H9 (cell line): ENCODE results near the gene EPHB2. TPM values are rescaled to one million over a fixed set of nuclear protein-coding genes. Genes with fewer than 3 reads are reported as not detected.

Experiments
- DNase-seq: peaks from one replicate; pipeline ENCODE4 v3.0.0-alpha.2; 2017
- H2AFZ ChIP-seq: one replicate; pipeline ENCODE4 v1.6.1; 2013; ENCODE audit warnings: mild to moderate bottlenecking, low read length, control low read depth, moderate library complexity
- H2AK5ac ChIP-seq: 2 replicates; pipeline ENCODE4 v1.6.1; 2013; ENCODE audit warnings: low read length, control low read depth, mixed read lengths; ENCODE audit not compliant: insufficient read length
- H2BK120ac ChIP-seq: one replicate; pipeline ENCODE4 v1.6.1; 2013; ENCODE audit warnings: low read depth, mild to moderate bottlenecking, low read length, control low read depth, inconsistent platforms; ENCODE audit not compliant: poor library complexity, severe bottlenecking
- H2BK12ac ChIP-seq: 2 replicates; pipeline ENCODE4 v1.6.1; 2013; ENCODE audit warnings: low read length, control low read depth, mixed read lengths, low read depth; ENCODE audit not compliant: insufficient read length
- H2BK15ac ChIP-seq: 2 replicates; pipeline ENCODE4 v1.6.1; 2013; ENCODE audit warnings: low read depth, low read length, control low read depth
- H2BK20ac ChIP-seq: one replicate; pipeline ENCODE4 v1.6.1; 2013; ENCODE audit warnings: low read depth, mild to moderate bottlenecking, low read length, control low read depth, inconsistent platforms; ENCODE audit not compliant: poor library complexity, severe bottlenecking
- H2BK5ac ChIP-seq: 2 replicates; pipeline ENCODE4 v1.6.1; 2013; ENCODE audit warnings: low read length, control low read depth, mixed read lengths; ENCODE audit not compliant: insufficient read length
- H3K14ac ChIP-seq: 2 replicates; pipeline ENCODE4 v1.6.1; 2013; ENCODE audit warnings: low read length, control low read depth; ENCODE audit not compliant: insufficient read depth
- H3K18ac ChIP-seq: 2 replicates; pipeline ENCODE4 v1.6.1; 2013; ENCODE audit warnings: low read depth, mild to moderate bottlenecking, mixed read lengths, low read length, control low read depth; ENCODE audit not compliant: insufficient read length
- H3K23ac ChIP-seq: 2 replicates; pipeline ENCODE4 v1.6.1; 2013; ENCODE audit warnings: low read length, control low read depth, mixed read lengths, low read depth; ENCODE audit not compliant: insufficient read length
- H3K23me2 ChIP-seq: 2 replicates; pipeline ENCODE4 v1.6.1; 2013; ENCODE audit warnings: low read depth, mild to moderate bottlenecking, mixed read lengths, low read length, control low read depth; ENCODE audit not compliant: insufficient read length, poor library complexity, severe bottlenecking
- H3K27ac ChIP-seq: 2 replicates; pipeline ENCODE4 v1.5.1; 2013; ENCODE audit warnings: low read length, control low read depth, mixed read lengths, low read depth; ENCODE audit not compliant: insufficient read length
- H3K27me3 ChIP-seq: 2 replicates; pipeline ENCODE4 v1.6.1; 2013; ENCODE audit warnings: low read length, control low read depth, inconsistent platforms; ENCODE audit not compliant: insufficient read depth
- H3K4ac ChIP-seq: 2 replicates; pipeline ENCODE4 v1.6.1; 2013; ENCODE audit warnings: low read depth, mild to moderate bottlenecking, control low read depth, inconsistent platforms, low read length, moderate library complexity
- H3K4me1 ChIP-seq: 2 replicates; pipeline ENCODE4 v1.6.1; 2013; ENCODE audit warnings: low read length, control low read depth, inconsistent platforms; ENCODE audit not compliant: insufficient read depth
- H3K4me2 ChIP-seq: 2 replicates; pipeline ENCODE4 v1.6.1; 2013; ENCODE audit warnings: low read length, control low read depth, mixed read lengths; ENCODE audit not compliant: insufficient read length, insufficient read depth
- H3K56ac ChIP-seq: 2 replicates; pipeline ENCODE4 v1.6.1; 2013; ENCODE audit warnings: low read depth, mild to moderate bottlenecking, mixed read lengths, low read length, control low read depth; ENCODE audit not compliant: insufficient read length
- H3K79me1 ChIP-seq: 2 replicates; pipeline ENCODE4 v1.6.1; 2013; ENCODE audit warnings: low read depth, mild to moderate bottlenecking, moderate library complexity, low read length, control low read depth, inconsistent platforms; ENCODE audit not compliant: insufficient read depth, poor library complexity, severe bottlenecking
- H3K79me2 ChIP-seq: 2 replicates; pipeline ENCODE4 v1.6.1; 2013; ENCODE audit warnings: low read length, control low read depth, inconsistent platforms; ENCODE audit not compliant: insufficient read depth
- H3K9ac ChIP-seq: 2 replicates; pipeline ENCODE4 v1.6.1; 2013; ENCODE audit warnings: low read length, control low read depth, mixed read lengths; ENCODE audit not compliant: insufficient read length; ENCODE audit errors: extremely low read depth
- H3K9me3 ChIP-seq: one replicate; pipeline ENCODE4 v1.6.1; 2013; ENCODE audit warnings: low read depth, low read length, inconsistent platforms; ENCODE audit not compliant: control insufficient read depth
- H3T11ph ChIP-seq: one replicate; pipeline ENCODE4 v1.6.1; 2013; ENCODE audit warnings: mild to moderate bottlenecking, low read length, control low read depth, inconsistent platforms
- H4K20me1 ChIP-seq: one replicate; pipeline ENCODE4 v1.6.1; 2013; ENCODE audit not compliant: control insufficient read depth, insufficient read length, insufficient read depth
- H4K5ac ChIP-seq: 2 replicates; pipeline ENCODE4 v1.6.1; 2013; ENCODE audit warnings: low read depth, mild to moderate bottlenecking, mixed read lengths, low read length, control low read depth; ENCODE audit not compliant: insufficient read length
- H4K8ac ChIP-seq: replicated peaks from 2 replicates; pipeline ENCODE4 v1.6.1; 2013; ENCODE audit warnings: low read length, control low read depth, mixed read lengths, low read depth; ENCODE audit not compliant: insufficient read length
- H4K91ac ChIP-seq: 2 replicates; pipeline ENCODE4 v1.6.1; 2013; ENCODE audit warnings: low read depth, mild to moderate bottlenecking, moderate library complexity, mixed read lengths, low read length, control low read depth; ENCODE audit not compliant: insufficient read length
- H3K27ac Mint-ChIP-seq, 3 experiments: 2 replicates in 2 of 3; 3 replicates in 1 of 3; pipeline ENCODE4 v1.8.0; 2020 to 2021; ENCODE audit warnings: mixed read lengths in 3 of 3, mild to moderate bottlenecking in 1 of 3, moderate library complexity in 1 of 3
- H3K27me3 Mint-ChIP-seq: 2 replicates; pipeline ENCODE4 v1.8.0; 2021; ENCODE audit warnings: low read depth, mild to moderate bottlenecking, moderate library complexity, mixed read lengths
- H3K36me3 Mint-ChIP-seq, 3 experiments: 2 replicates in 2 of 3; 3 replicates in 1 of 3; pipeline ENCODE4 v1.8.0; 2020 to 2021; ENCODE audit warnings: low read depth in 3 of 3, mixed read lengths in 3 of 3; ENCODE audit not compliant: insufficient read depth in 1 of 3
- H3K4me1 Mint-ChIP-seq, 2 experiments: 2 replicates each; pipeline ENCODE4 v1.8.0; 2020; ENCODE audit warnings: mixed read lengths in 2 of 2
- H3K4me3 Mint-ChIP-seq, 2 experiments: 2 replicates in 1 of 2; 3 replicates in 1 of 2; pipeline ENCODE4 v1.8.0; 2020 to 2021; ENCODE audit warnings: mild to moderate bottlenecking in 2 of 2, mixed read lengths in 2 of 2, moderate library complexity in 1 of 2
- H3K9me3 Mint-ChIP-seq, 2 experiments: 2 replicates in 1 of 2; 3 replicates in 1 of 2; pipeline ENCODE4 v1.8.0; 2020; ENCODE audit warnings: mild to moderate bottlenecking in 2 of 2, mixed read lengths in 2 of 2, moderate library complexity in 1 of 2
- WGBS: extraction: QIAGEN DNeasy Blood & Tissue Kit; methylation state at CpG from one replicate; pipeline ENCODE4 v1.1.7; 2013; ENCODE audit warnings: missing lambda C conversion rate, low lambda C conversion rate, mixed read lengths; ENCODE audit not compliant: insufficient read length; ENCODE audit errors: extremely low coverage; 5-methylcytosine and 5-hydroxymethylcytosine counted together
- total RNA-seq: library from RNA; stranded (reverse); gene quantifications from 2 replicates; pipeline ENCODE4 v1.2.1, GENCODE V29; 2021
- TF ChIP-seq, protein P1 (sequence below): fragments of 200-600 bp; sonication (generic); conservative IDR thresholded peaks from 3 replicates; pipeline ENCODE4 v1.8.0; 2021; ENCODE audit warnings: antibody characterized with exemption, mild to moderate bottlenecking

EPHB2 gene
- total RNA-seq, 1 experiment from 2014 or later, result 9.5 TPM

DNA sequence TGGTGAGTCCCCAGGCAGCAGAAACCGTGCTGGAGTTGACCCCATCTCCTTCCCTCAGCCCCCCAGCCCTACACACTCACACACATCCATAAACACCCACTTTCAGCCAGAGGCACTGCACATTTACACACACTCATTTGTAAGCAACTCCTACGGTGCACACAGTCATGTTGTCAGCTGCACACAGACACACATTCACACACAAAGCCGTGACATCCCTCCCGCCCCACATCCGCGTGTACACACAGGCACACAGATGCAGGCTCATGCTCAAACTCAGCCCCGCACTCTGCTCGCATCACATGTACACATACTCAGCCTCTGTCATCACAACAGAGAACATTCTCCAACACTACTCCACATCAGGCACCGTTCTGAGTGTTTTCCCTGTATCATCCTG lies 214.5 kb downstream of the EPHB2 start:
- TF ChIP-seq, protein P1, sequence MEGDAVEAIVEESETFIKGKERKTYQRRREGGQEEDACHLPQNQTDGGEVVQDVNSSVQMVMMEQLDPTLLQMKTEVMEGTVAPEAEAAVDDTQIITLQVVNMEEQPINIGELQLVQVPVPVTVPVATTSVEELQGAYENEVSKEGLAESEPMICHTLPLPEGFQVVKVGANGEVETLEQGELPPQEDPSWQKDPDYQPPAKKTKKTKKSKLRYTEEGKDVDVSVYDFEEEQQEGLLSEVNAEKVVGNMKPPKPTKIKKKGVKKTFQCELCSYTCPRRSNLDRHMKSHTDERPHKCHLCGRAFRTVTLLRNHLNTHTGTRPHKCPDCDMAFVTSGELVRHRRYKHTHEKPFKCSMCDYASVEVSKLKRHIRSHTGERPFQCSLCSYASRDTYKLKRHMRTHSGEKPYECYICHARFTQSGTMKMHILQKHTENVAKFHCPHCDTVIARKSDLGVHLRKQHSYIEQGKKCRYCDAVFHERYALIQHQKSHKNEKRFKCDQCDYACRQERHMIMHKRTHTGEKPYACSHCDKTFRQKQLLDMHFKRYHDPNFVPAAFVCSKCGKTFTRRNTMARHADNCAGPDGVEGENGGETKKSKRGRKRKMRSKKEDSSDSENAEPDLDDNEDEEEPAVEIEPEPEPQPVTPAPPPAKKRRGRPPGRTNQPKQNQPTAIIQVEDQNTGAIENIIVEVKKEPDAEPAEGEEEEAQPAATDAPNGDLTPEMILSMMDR, result no peak
- Histone ChIP-seq H3K79me1 (no peaks in the 10 kb centered on the region), H4K91ac (no peak overlapping the region), H4K20me1 (no peaks in the 10 kb centered on the region), H3K9me3 (no peaks in the 10 kb centered on the region), H3K23ac (no peak overlapping the region), H3K18ac (no peak overlapping the region), H3K4me2 (no peak overlapping the region), H3K4me1 (no peaks in the 10 kb centered on the region), H2BK5ac (no peak overlapping the region), H3K14ac (no peak overlapping the region), H3K9ac (no peak overlapping the region), H2BK12ac (no peak overlapping the region), H3K79me2 (no peaks in the 10 kb centered on the region), H3K27me3 (no peaks in the 10 kb centered on the region), H2AFZ (no peak overlapping the region), H3K27ac (no peak overlapping the region), H4K8ac (no peak overlapping the region), H2BK15ac (no peak overlapping the region), H3K56ac (no peak overlapping the region), H2AK5ac (no peak overlapping the region), H2BK120ac (no peak overlapping the region), H3K23me2 (no peaks in the 10 kb centered on the region), H4K5ac (no peak overlapping the region), H2BK20ac (no peak overlapping the region), H3T11ph (no peak overlapping the region), H3K4ac (no peak overlapping the region)
- Mint-ChIP-seq H3K4me1 (no peaks in the 10 kb centered on the region), H3K4me3 (no peak overlapping the region), H3K27me3 (peaks cover 4% of the 10 kb centered on the region), H3K9me3 (no peaks in the 10 kb centered on the region; a peak in 1 of 5 replicates), H3K36me3 (no peaks in the 10 kb centered on the region), H3K27ac (no peak overlapping the region)
- DNase-seq, result no peak
- no CpG with 5 or more reads among the region's 9 CpGs for WGBS
